Eye (tissue), 1 donor: ENCODE data around the gene LTBP1.
"Not testable (repeated sequence)": the region's sequence is repeated elsewhere in the genome, so short reads cannot be mapped to it uniquely, and the experiment has no call there.

ENCODE experiments used
- DNase-seq: peaks from one replicate; pipeline ENCODE4 v3.0.0-alpha.2; 2015

The LTBP1 gene

DNA sequence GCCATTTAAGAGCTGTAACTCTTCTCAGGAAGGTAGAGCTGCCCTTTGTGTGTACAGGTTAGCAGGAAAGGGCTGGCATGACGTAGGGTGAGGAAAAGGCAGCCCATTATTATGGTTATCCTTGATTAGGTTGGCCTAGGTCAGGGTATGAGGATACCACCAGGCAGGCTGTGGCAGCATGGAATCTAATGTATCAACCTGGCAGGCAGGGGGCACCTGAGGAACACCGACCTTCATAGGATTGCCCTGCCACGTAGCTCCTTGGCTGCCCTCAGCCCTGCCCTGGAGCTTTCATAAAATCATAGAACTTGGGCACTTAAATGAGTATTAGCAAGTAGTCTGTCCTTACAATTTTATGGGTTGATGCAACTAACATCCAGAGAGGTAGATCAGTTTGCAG is 261.6 kb downstream of the LTBP1 start:
- no peak for DNase-seq

DNA sequence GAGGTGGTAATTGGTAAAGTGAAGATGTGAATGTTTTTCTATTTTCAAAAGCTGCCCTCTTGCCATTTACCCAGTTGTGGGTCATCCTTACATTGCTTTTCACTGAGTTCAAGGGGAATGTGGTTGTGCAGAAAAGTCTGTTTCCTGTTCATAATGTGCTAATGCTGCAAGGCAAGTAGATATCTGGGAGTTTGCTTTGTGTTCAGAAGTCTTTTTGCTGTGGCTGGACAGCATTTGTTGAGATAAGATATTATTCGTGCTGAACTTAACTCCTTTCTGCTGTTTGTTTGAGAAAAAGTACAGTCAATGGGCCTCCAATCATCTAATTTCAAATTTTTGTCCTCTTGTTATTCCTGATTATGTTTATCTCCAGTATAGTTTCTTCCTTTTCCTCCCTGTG is 263.2 kb downstream of the LTBP1 start:
- DNase-seq = no peak

DNA sequence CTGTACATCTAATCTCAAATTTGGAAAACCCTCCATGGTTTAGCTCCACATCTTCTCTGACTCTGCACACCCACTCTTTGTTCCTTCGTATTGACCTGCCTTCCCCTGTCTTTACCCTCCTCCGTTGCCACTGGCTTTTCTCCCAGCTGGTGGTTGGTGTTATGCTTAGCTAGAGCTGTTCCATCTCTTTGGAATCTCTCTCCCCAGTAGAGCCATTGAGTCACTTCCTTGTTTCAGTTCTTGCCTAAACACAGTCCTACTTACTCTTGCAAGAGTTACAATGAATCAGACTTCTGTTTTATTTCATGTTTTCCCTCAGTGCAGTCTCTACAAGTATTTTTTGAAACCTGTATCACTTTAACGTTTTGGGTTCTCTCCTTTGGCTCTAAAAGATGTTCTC is 263.9 kb downstream of the LTBP1 start:
- DNase-seq = no peak

DNA sequence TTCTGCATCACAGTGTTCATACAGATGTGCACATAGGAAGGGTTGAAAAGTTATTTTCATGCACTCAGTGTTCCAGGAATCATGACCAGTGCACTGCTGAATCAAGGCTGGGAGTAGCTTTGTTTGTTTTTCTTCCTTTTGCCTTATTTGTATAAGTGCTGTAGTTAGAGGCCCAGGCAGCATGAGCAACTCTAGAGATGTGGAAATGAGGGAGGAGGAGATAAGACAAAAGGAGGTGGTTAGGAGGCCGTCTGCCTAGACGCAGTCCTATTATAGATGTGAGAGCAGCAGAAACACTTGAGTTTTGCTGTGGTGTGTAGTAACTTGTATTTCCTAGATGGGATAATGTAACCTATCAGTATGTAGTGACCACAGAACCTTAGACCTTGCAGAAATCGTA is 265.4 kb downstream of the LTBP1 start:
- DNase-seq = no peak

DNA sequence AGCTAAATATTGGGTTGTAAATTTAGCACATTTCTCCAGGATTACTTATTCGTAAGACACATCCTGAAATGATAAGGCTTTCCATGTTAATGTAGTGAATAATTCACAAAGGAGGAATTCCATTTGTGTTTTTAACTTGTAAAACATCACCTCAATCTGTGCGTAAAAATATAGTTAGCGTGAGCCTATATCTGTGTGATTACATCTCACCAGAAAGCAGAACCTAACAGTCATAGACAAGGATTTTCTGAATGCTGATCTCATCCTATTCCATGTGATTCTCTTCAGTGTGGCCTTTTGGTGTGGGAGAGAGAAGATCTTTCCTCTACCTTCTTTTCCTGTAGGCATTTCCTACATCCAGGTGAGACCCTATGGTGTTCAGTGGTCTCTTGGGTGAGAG is 266.5 kb downstream of the LTBP1 start:
- DNase-seq = no peak

DNA sequence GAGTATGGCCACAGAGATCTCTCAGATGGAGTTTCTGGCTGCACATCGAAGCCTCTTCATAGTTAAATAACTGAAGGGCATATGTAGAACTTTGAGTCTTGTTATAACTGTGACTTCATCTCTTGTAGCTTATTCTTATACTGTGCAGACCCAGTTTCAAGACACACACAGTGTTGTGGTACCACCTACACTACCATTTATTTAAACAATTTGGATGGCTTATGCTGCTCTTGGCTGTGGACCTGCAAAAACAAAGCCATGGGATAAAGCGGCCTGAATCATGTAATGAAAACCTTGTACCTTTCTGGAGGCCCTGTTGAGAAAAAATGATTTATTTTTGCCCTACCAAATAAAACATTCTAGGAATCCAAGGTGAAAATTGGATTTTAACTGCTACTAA is 266.9 kb downstream of the LTBP1 start:
- no peak for DNase-seq

DNA sequence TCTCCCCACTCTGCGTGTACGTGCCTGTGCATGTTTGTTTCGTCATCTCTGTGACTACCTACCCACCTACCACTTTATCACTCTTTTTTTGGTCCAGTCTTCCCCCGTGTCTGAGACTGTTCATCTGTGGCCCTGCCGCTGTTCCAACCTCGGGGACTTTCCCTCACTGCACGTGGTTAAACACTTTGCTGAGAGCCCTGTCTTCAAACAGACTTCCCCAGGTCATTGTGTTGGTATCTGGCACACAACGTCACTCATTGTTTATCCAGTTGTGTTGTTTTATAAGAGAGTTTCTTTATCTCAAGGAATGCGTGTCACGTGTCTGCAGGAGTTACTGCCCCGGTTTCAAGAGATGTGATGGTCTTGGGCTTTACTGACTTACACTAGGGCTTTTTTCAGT is 267.7 kb downstream of the LTBP1 start:
- DNase-seq = peak; percentile 27

DNA sequence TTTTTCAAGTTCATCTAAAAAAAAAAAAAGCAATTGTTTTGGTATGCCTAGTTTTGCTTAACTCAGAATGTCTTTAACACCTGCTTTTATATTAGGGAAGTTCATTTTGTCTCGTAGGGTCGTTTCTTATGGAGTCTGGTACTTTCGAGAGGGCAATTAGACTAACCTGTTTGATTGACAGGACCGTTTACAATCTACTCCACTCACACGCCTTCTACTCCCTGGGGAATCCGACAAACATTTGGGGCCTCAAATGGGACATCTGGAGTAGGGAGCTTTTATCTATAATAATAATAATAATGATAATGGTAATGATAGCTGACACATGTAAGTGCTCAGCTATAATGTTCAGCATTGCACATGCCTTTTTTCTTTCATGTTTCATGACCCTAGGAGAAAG is 268.1 kb downstream of the LTBP1 start:
- DNase-seq = peak; percentile 70

DNA sequence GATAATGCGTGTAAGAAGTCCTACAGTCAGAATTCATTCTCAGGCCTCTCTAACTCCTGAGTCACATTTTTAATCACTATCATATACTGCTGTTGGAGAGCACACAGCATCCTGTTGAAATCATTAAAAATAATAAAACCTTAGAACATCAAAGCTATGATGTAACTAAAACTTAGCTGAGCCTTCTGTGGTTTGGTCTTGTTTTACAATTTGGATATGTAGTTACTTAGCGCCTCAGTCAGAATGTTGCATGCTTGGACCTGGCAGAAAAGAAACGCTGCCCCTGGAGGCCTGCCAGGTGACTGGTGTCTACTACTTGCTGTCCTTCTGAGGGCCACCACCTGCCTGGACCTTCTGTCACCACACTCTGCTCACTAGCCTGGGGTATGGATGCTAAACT is 268.5 kb downstream of the LTBP1 start:
- DNase-seq = no peak

DNA sequence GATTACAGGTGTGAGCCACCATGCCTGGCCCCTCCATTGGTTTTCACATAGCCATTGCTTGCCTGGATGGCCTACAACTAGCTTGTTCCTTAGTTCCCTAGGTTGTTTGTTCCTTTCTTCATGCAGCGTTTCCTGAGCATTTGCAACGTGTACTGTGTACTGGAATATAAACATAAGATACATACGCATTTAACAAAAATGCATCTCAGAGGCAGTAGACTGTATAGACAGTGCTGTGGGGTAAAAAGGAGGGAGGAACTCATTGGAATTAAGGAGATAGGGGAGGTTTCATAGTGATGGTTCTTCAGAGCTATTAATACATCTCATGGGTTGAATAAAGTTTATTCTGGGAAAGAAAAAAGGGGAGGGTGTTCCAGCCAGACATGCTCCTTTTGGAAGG is 269.2 kb downstream of the LTBP1 start:
- no peak for DNase-seq

DNA sequence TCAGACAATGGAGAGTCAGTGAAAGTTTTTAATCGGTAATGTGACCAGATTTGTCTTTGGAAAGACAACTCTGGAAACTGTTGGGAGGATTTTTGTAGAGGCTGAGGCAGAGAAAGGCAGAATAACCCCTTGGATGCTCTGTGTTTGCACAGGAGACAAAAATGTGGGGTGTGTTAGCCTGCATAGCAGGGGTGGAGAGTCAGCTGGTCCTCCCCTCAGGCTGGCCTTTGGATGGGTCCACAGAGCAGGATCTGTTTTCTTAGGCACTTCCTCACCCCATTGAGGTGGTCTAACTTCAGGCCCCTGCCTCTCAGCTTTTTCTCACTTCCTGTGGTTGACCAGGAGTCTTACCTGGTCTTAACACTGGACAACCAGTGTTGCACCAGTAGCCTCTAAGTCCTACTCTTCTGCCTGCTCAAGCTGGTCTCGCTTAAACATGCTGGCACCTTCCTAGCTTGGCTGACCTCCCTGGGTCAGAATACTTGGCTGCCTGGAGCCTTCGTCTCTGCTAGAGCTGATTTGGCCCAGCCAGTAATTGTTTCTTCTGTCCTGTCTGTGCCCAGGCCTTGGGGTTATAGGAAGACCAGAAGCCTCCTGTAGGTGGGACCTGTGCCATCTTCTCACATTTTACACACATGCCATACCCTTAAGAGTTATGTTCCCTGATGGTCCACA is 269.9 kb downstream of the LTBP1 start:
- no peak for DNase-seq

DNA sequence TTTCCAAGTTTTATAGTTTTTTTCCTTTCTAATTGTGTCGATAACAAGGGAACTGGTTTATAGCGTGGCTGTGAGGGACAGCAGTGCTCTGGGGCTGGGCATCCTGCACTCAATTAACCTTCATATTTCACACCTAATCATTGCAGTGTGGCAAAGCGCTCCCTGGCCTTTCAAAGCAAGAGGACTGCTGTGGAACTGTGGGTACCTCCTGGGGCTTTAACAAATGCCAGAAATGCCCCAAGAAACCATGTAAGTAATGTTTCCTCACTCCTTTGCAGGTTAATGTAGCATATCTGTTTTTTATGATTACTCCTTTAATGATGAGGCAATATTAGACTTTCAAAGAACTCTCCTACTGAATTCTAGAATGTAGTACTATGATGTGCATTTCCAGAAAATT is 270.7 kb downstream of the LTBP1 start:
- no peak for DNase-seq

DNA sequence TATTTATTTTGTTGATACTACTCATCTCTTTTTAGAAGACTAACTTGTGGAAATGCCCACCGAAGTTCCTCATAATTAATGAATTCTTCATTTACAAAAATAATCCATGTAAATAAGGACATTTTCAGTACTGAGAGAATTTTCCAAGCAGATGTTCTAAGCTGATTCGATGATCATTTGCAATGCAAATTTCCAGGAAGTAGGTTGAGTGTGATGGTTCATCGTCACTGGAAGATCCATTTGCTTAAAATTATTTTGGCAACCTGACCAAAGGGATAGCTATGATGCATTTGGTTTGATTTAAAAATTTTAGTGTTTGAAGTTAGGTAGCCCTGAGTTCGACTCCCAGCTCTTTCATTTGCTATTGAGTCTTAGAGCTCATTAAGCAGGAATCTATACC is 272.4 kb downstream of the LTBP1 start:
- DNase-seq = no peak

DNA sequence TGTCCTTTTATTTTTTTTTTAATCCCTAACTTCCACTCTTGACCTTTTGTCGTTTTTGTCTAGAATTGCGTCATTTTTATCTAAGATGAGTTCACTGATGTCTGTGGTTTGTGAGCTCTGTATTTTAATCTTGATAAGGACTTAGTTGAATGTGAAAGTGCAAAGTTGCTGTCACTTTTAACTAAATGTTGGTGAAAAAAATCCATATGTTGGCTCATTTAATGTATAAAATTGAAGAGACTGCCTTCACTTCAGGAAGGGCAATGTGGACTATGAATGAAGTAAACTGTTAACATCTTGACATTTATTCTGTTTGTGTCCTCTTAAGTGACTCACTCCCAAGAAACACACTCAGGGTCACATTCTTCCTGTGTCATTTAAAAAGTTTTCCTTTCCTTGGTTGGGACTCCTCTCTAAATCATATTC is 273.1 kb downstream of the LTBP1 start:
- no peak for DNase-seq

DNA sequence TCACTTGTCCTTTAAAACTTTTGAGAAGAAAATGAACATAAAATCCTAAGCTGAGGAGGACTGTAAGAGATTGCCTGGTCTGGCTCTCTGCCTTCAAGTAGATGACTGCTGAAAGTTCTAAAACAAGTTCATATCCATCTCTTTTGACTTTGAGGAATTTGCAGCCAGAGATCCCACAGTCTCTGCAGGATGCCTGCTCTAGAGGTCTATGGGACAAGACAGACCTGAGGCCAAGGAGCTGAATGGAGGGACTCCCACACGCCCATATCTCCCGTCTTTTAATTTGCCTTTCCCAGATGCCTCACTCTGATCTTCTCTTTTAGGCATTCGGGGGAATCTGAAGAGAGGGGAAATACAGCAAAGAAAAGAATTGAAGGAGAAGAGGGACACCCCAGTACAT is 273.8 kb downstream of the LTBP1 start:
- no peak for DNase-seq

DNA sequence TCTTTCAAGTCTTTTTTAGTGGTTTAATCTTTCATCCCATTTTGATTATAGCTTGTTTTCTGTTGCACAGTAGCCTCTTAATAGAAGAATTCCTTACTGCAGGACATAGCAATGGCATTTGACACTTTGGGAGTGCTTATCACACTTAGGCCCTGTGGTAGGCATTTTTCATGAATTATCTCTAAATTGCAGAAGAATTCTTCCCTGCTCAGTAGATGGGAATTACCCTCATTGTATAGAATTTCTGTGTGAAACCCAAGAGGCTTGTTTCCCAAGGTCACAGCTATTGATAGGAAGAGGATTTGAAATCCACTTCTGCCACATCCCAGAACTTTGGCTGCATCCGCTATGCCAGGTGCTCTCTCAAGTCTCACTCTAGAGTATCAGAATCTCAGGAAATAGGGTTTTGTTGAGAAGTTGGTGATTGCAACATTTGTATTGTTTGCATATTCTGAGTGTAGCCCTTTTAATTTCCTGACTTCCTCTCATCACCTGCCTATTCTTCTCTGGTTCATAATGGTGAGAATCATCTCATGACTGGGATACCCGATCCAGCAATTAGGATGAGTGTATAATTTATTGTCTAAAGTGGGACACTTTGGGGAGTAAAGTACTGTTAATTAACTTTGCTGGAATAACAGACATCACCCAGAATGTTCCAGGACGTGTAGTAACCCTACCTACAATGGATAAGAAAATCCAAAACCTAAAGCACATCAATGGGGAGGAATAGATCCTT is 274.5 kb downstream of the LTBP1 start:
- DNase-seq = no peak

DNA sequence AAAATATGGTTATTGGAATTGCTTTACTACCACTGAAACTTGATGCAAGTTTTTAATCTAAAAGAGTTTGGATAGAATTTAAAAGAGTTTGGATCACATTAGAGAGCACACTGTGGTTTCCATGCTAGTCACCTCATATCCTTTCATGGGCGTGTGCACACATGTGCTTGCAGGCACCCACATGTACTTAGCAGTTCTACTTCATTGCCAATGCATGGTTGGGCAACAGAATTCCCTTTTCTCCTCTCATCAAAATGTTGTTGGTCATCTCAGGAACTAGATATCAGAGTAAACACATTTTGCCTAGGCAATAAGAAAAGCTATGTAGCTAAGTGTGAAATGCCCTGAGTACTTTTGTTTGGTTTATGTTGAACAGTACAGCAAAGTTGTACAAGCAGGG is 275.6 kb downstream of the LTBP1 start:
- no peak for DNase-seq

DNA sequence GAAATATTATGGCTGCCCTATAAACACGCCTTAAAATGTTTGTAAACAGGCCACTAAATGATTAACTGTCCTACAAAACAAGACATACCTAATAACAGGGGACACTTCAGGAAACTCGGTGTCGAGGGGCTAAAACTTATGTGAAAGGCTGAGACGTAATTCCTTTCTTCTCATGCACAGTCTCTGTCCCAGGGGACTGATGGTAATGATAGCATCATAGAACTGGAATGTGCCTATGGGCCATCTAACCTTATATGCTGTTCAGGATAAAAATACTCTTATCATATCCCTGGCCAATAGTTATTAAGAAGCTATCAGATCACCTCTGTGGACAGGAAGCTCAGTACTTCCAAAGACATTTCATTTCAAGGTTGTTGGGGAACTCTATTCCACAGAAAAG is 277.1 kb downstream of the LTBP1 start:
- DNase-seq = no peak

DNA sequence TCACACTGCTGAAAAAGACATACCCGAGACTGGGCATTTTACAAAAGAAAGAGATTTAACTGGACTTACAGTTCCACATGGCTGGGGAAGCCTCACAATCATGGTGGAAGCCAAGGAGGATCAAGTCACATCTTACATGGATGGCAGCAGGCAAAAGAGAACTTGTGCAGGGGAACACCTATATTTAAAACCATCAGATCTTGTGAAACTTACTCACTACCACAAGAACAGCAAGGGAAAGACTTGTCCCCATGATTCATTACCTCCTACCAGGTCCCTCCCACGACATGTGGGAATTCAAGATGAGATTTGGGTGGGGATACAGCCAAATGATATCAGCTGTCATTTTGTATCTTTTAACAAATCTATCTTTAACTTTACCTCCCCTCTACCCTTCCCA is 278.6 kb downstream of the LTBP1 start:
- DNase-seq = no peak

DNA sequence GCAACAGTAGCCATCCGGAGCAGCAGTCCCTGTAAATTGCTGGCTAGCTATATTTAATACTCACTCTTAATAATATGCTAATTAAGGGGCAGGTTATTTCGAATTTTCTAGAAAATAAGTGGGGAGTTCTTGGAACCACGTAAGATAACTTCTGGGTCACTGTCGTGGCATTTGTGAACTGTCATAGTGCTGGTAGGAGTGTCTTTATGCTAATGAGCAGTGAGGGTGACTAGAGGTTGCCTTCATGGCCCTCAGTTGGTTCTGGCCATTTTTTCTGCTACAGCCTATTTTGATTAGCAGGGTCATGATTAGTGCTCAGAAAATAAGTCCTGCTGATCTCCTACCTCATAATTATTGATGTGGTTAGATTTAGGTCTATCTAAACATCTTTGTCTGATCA is 279.8 kb downstream of the LTBP1 start:
- no peak for DNase-seq

DNA sequence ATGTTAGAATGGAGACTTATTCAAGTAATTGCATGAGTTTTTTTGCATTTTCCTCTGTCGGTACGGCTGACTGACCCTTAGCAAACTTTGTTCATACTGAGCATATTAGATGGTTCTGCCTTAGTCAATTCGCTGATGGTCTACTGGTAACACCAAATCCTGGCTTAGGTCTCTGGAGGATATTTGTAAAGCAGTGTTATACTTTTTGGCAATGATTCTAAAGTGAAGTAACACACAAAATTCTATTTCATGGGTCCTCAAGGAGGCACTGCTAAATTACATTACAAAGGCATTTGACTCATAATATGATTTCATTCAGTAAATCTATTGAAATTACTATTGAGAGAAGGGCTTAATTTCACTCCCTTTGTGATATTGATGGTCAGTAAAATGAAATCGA is 282.9 kb downstream of the LTBP1 start:
- DNase-seq = no peak

DNA sequence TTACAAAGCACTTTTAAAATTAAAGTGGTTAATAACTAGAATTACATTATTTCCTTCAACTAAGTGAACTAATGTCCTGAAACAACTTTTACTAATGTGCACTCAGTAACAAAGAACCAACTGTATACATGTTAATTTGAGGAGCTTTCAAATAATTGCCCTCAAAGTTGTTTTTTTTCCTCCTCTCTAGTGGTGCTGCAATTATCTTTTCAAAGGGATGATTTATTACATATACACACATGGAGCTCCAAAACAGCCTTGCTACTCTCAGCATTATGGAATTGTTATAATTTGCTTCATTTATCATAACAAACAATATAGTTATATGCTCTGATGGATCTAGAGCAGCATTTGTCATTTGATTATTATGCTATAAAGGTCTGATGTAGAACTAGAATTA is 283.4 kb downstream of the LTBP1 start:
- no peak for DNase-seq

DNA sequence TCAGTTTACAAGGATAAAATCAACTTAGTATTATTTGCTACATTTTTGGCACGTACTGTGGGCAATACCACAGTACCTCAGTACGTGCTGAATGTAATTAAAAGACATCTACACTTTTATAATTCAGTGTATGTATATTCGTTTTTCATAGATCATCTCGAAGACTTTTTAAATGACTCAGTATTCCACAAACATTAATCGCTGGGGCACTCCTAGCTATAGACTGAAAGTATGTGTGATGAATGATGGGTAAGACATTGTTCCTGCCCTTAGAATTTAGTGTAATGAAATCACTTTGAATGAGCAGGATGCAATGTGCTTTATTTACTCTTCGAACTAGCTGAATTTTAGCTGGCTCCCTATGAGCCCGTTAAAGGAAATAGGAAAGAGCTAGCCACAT is 284.1 kb downstream of the LTBP1 start:
- no peak for DNase-seq

DNA sequence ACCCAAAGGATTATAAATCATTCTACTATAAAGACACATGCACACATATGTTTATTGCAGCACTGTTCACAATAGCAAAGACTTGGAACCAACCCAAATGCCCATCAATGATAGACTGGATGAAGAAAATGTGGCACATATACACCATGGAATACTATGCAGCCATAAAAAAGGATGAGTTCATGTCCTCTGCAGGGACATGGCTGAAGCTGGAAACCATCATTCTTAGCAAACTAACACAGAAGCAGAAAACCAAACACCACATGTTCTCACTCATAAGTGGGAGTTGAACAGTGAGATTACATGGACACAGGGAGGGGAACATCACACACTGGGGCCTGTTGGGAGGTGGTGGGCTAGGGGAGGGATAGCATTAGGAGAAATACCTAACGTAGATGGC is 288.8 kb downstream of the LTBP1 start:
- not testable (repeated sequence) for DNase-seq
